Naive B cell (primary cell): ENCODE data around the gene HBE1. TPM values are rescaled to one million over a fixed set of nuclear protein-coding genes. Genes with fewer than 3 reads are reported as not detected.

Source experiments
- polyA plus RNA-seq, 6 donors: library from polyadenylated mRNA; unstranded; fragments of 300-500 nt; fragmentation: Illumina TruSeq; gene quantifications; one replicate each; pipeline ENCODE4 v1.2.3, GENCODE V29; 2021; ENCODE audit warnings: low read depth in 6 of 6

HBE1 gene
- polyA plus RNA-seq, 6 donors from 2014 or later: not detected

Other genes starting within 250 kb of the HBE1 start
- gene OR52J3, start 223.4 kb downstream of the HBE1 start, polyA plus RNA-seq: not detected
- not detected for gene OR52E2, start 210.3 kb downstream of the HBE1 start, polyA plus RNA-seq
- not detected for gene OR52E1, start 200.4 kb downstream of the HBE1 start, polyA plus RNA-seq
- gene OR52A5, start 131.6 kb downstream of the HBE1 start, polyA plus RNA-seq: not detected
- not detected for gene OR52A1, start 115.2 kb downstream of the HBE1 start, polyA plus RNA-seq
- not detected for gene OR51V1, start 69.3 kb downstream of the HBE1 start, polyA plus RNA-seq
- gene HBB, start 42.9 kb downstream of the HBE1 start, polyA plus RNA-seq: 1,000 to 10,000 TPM in 3 of 6 donors, 100 to 1,000 TPM in 3; 325 to 1,251 (median 765) TPM
- 1 to 10 TPM in 1 of 6 donors, not detected in 5; 1.8 TPM for gene HBD, start 35.5 kb downstream of the HBE1 start, polyA plus RNA-seq
- gene HBG1, start 20.1 kb downstream of the HBE1 start, polyA plus RNA-seq: under 1 TPM in 1 of 6 donors, not detected in 5; 0.53 TPM
- gene HBG2, start 15.2 kb downstream of the HBE1 start, polyA plus RNA-seq: 1 to 10 TPM in 1 of 6 donors, under 1 TPM in 1, not detected in 4; 0.75 to 2.9 TPM
- not detected for gene OR51B4, start 32.0 kb upstream of the HBE1 start, polyA plus RNA-seq
- not detected for gene OR51B2, start 54.4 kb upstream of the HBE1 start, polyA plus RNA-seq
- not detected for gene OR51B5, start 73.6 kb upstream of the HBE1 start, polyA plus RNA-seq
- gene OR51B6, start 81.6 kb upstream of the HBE1 start, polyA plus RNA-seq: not detected
- not detected for gene OR51M1, start 113.9 kb upstream of the HBE1 start, polyA plus RNA-seq
- gene OR51Q1, start 152.2 kb upstream of the HBE1 start, polyA plus RNA-seq: not detected
- gene OR51I1, start 171.6 kb upstream of the HBE1 start, polyA plus RNA-seq: not detected
- not detected for gene OR51I2, start 179.4 kb upstream of the HBE1 start, polyA plus RNA-seq
- gene OR52D1, start 218.7 kb upstream of the HBE1 start, polyA plus RNA-seq: not detected
- gene UBQLN3, start 240.0 kb upstream of the HBE1 start, polyA plus RNA-seq: not detected
- gene UBQLNL, start 246.8 kb upstream of the HBE1 start, polyA plus RNA-seq: under 1 TPM in 1 of 6 donors, not detected in 5; 0.39 TPM